ENCODE measurements around the gene HNRNPA0. TPM values are rescaled to one million over a fixed set of nuclear protein-coding genes. Genes with fewer than 3 reads are reported as not detected.

Gene HNRNPA0
- total and polyA plus RNA-seq, 2 of the 8 experiments (the other 6 are each of a cell fraction or from before 2014, with no cell fraction given) = 22.0 to 71.3 TPM

DNA sequence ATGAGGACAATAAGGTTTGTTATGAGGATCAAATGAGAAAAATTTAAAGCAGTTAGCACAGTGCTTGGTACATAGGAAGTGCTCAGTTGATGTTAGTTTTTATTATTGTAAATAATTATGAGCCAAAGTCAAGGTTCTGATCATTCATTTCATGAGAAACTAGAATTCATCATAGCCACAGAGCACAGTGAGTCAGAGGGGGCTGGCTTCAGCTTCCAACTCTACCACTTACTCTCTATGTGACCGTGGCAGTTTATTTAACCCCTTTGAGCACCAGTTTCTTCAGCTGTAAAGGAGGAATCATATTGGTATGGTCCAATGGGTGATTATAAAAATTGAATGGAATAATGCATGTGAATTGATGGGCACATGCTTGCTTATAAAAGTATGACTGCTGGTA, 57.7 kb downstream of the HNRNPA0 start (continued):
- TF ChIP-seq, protein P1, sequence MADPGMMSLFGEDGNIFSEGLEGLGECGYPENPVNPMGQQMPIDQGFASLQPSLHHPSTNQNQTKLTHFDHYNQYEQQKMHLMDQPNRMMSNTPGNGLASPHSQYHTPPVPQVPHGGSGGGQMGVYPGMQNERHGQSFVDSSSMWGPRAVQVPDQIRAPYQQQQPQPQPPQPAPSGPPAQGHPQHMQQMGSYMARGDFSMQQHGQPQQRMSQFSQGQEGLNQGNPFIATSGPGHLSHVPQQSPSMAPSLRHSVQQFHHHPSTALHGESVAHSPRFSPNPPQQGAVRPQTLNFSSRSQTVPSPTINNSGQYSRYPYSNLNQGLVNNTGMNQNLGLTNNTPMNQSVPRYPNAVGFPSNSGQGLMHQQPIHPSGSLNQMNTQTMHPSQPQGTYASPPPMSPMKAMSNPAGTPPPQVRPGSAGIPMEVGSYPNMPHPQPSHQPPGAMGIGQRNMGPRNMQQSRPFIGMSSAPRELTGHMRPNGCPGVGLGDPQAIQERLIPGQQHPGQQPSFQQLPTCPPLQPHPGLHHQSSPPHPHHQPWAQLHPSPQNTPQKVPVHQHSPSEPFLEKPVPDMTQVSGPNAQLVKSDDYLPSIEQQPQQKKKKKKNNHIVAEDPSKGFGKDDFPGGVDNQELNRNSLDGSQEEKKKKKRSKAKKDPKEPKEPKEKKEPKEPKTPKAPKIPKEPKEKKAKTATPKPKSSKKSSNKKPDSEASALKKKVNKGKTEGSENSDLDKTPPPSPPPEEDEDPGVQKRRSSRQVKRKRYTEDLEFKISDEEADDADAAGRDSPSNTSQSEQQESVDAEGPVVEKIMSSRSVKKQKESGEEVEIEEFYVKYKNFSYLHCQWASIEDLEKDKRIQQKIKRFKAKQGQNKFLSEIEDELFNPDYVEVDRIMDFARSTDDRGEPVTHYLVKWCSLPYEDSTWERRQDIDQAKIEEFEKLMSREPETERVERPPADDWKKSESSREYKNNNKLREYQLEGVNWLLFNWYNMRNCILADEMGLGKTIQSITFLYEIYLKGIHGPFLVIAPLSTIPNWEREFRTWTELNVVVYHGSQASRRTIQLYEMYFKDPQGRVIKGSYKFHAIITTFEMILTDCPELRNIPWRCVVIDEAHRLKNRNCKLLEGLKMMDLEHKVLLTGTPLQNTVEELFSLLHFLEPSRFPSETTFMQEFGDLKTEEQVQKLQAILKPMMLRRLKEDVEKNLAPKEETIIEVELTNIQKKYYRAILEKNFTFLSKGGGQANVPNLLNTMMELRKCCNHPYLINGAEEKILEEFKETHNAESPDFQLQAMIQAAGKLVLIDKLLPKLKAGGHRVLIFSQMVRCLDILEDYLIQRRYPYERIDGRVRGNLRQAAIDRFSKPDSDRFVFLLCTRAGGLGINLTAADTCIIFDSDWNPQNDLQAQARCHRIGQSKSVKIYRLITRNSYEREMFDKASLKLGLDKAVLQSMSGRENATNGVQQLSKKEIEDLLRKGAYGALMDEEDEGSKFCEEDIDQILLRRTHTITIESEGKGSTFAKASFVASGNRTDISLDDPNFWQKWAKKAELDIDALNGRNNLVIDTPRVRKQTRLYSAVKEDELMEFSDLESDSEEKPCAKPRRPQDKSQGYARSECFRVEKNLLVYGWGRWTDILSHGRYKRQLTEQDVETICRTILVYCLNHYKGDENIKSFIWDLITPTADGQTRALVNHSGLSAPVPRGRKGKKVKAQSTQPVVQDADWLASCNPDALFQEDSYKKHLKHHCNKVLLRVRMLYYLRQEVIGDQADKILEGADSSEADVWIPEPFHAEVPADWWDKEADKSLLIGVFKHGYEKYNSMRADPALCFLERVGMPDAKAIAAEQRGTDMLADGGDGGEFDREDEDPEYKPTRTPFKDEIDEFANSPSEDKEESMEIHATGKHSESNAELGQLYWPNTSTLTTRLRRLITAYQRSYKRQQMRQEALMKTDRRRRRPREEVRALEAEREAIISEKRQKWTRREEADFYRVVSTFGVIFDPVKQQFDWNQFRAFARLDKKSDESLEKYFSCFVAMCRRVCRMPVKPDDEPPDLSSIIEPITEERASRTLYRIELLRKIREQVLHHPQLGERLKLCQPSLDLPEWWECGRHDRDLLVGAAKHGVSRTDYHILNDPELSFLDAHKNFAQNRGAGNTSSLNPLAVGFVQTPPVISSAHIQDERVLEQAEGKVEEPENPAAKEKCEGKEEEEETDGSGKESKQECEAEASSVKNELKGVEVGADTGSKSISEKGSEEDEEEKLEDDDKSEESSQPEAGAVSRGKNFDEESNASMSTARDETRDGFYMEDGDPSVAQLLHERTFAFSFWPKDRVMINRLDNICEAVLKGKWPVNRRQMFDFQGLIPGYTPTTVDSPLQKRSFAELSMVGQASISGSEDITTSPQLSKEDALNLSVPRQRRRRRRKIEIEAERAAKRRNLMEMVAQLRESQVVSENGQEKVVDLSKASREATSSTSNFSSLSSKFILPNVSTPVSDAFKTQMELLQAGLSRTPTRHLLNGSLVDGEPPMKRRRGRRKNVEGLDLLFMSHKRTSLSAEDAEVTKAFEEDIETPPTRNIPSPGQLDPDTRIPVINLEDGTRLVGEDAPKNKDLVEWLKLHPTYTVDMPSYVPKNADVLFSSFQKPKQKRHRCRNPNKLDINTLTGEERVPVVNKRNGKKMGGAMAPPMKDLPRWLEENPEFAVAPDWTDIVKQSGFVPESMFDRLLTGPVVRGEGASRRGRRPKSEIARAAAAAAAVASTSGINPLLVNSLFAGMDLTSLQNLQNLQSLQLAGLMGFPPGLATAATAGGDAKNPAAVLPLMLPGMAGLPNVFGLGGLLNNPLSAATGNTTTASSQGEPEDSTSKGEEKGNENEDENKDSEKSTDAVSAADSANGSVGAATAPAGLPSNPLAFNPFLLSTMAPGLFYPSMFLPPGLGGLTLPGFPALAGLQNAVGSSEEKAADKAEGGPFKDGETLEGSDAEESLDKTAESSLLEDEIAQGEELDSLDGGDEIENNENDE (IDR thresholded peaks at IDR 0.05; ENCODE audit: insufficient replicate concordance, low read length) = no peak
- TF ChIP-seq BACH1 (IDR thresholded peaks at IDR 0.05; ENCODE audit: low read length) (no peak), ASH2L (IDR thresholded peaks at IDR 0.05; ENCODE audit: low read length) (no peak), BRCA1 (IDR thresholded peaks at IDR 0.05; ENCODE audit: low read depth, low read length) (no peak), SUZ12 (IDR thresholded peaks at IDR 0.05; ENCODE audit: low read length) (no peak), NANOG (IDR thresholded peaks at IDR 0.05; ENCODE audit: insufficient read depth, low read depth, low read length, poor library complexity, severe bottlenecking) (no peak), CBX5 (IDR thresholded peaks at IDR 0.05; ENCODE audit: low read depth, low read length) (no peak)

All from H1 (cell line).